Nucleus accumbens (tissue), 56 donors: ENCODE data around the gene IMMT.

ENCODE experiments used
- DNase-seq, 56 donors: peaks; one replicate each; lab custom pipeline; 2025; lab: John Stamatoyannopoulos, UW

IMMT gene

GRCh38 chr2:86097913-86098312 is 97.3 kb downstream of the IMMT start:
- no peak for DNase-seq

GRCh38 chr2:86097114-86097896 is 98.0 kb downstream of the IMMT start:
- no peak for DNase-seq

- DNase-seq, result no peak
Measured at GRCh38 chr2:86094229-86094628, 101.0 kb downstream of the IMMT start.
